Measurements from ENCODE around the gene PIEZO2.

The PIEZO2 gene

GRCh38 chr18:11024928-11025669 lies 124.3 kb downstream of the PIEZO2 start:
- DNase-seq (ENCODE audit: extremely low read depth, insufficient read length) = no peak

GRCh38 chr18:11021477-11021876 lies 127.9 kb downstream of the PIEZO2 start:
- H3K4me3 ChIP-seq (replicated peaks; ENCODE audit: low read depth, low read length) = peak overlapping the region; percentile 34; the same call in 1 of the 2 replicates
- H3K36me3 ChIP-seq (ENCODE audit: control insufficient read depth, insufficient read depth, low read length) = no peaks in the 10 kb centered on the region
- no peak for TF ChIP-seq CTCF (IDR thresholded peaks at IDR 0.05; ENCODE audit: insufficient read depth, low read length, poor library complexity, severe bottlenecking)
- no peak for DNase-seq (ENCODE audit: extremely low read depth, insufficient read length)
- no peaks in the 10 kb centered on the region for H3K27me3 ChIP-seq (replicated peaks; ENCODE audit: control insufficient read depth, insufficient read depth, low read length)

More at GRCh38 chr18:11024928-11025669, 124.3 kb downstream of the PIEZO2 start:
- Histone ChIP-seq H3K36me3 (ENCODE audit: control insufficient read depth, insufficient read depth, low read length) (no peaks in the 10 kb centered on the region), H3K27me3 (replicated peaks; ENCODE audit: control insufficient read depth, insufficient read depth, low read length) (no peaks in the 10 kb centered on the region), H3K4me3 (replicated peaks; ENCODE audit: low read depth, low read length) (no peak overlapping the region)
- no peak for TF ChIP-seq CTCF (IDR thresholded peaks at IDR 0.05; ENCODE audit: insufficient read depth, low read length, poor library complexity, severe bottlenecking)

- H3K4me3 ChIP-seq (replicated peaks; ENCODE audit: low read depth, low read length) = peak overlapping the region; percentile 34; the same call in 1 of the 2 replicates
- no peak for TF ChIP-seq CTCF (IDR thresholded peaks at IDR 0.05; ENCODE audit: insufficient read depth, low read length, poor library complexity, severe bottlenecking)
- H3K36me3 ChIP-seq (ENCODE audit: control insufficient read depth, insufficient read depth, low read length) = no peaks in the 10 kb centered on the region
- DNase-seq (ENCODE audit: extremely low read depth, insufficient read length) = no peak
- no peaks in the 10 kb centered on the region for H3K27me3 ChIP-seq (replicated peaks; ENCODE audit: control insufficient read depth, insufficient read depth, low read length)
These were observed 128.4 kb downstream of the PIEZO2 start for GRCh38 chr18:11020877-11021414.

GRCh38 chr18:11020161-11020853 lies 129.1 kb downstream of the PIEZO2 start:
- no peaks in the 10 kb centered on the region for H3K27me3 ChIP-seq (replicated peaks; ENCODE audit: control insufficient read depth, insufficient read depth, low read length)
- no peaks in the 10 kb centered on the region for H3K36me3 ChIP-seq (ENCODE audit: control insufficient read depth, insufficient read depth, low read length)
- DNase-seq (ENCODE audit: extremely low read depth, insufficient read length) = no peak
- no peak for TF ChIP-seq CTCF (IDR thresholded peaks at IDR 0.05; ENCODE audit: insufficient read depth, low read length, poor library complexity, severe bottlenecking)
- no peak overlapping the region for H3K4me3 ChIP-seq (replicated peaks; ENCODE audit: low read depth, low read length)

- TF ChIP-seq CTCF (IDR thresholded peaks at IDR 0.05; ENCODE audit: insufficient read depth, low read length, poor library complexity, severe bottlenecking) = no peak
- no peaks in the 10 kb centered on the region for H3K27me3 ChIP-seq (replicated peaks; ENCODE audit: control insufficient read depth, insufficient read depth, low read length)
- H3K36me3 ChIP-seq (ENCODE audit: control insufficient read depth, insufficient read depth, low read length) = no peaks in the 10 kb centered on the region
- H3K4me3 ChIP-seq (replicated peaks; ENCODE audit: low read depth, low read length) = no peak overlapping the region
- no peak for DNase-seq (ENCODE audit: extremely low read depth, insufficient read length)
These were observed 129.9 kb downstream of the PIEZO2 start for GRCh38 chr18:11019295-11020105.

Data from GM06990 (cell line).